MCF 10A (cell line): ENCODE measurements around the gene ST8SIA4. TPM values are rescaled to one million over a fixed set of nuclear protein-coding genes. Genes with fewer than 3 reads are reported as not detected.
A peak's percentile ranks its signal among the peaks of the same experiment; 100 is the strongest.

Experiments used
- BruUV-seq: library from RNA; stranded (reverse); fragments of 400-500 nt; replicated peaks from 2 replicates; lab custom pipeline; 2021; lab: Mats Ljungman, UMichigan
- CTCF ChIA-PET: fragments of 300-600 bp; sonication (Branson Sonifier 250); formaldehyde crosslinking; extraction: SDS; loops from one replicate; lab custom pipeline; 2021; ENCODE audit warnings: antibody characterized with exemption, inconsistent platforms; lab: Yijun Ruan, JAX
- POLR2A ChIA-PET: fragments of 300-600, 350-650 bp; sonication (Branson Sonifier 250); formaldehyde crosslinking; extraction: SDS; loops from one replicate; lab custom pipeline; 2020; ENCODE audit warnings: antibody characterized with exemption, inconsistent platforms; lab: Yijun Ruan, JAX
- DNase-seq: peaks from one replicate; pipeline ENCODE4 v3.0.0-alpha.2; 2018; ENCODE audit not compliant: unreplicated experiment
- H3K27ac Mint-ChIP-seq: one replicate; pipeline ENCODE4 v1.8.0; 2022; ENCODE audit warnings: mild to moderate bottlenecking, low read depth, mixed read lengths; ENCODE audit not compliant: unreplicated experiment
- H3K27me3 Mint-ChIP-seq: one replicate; pipeline ENCODE4 v1.8.0; 2022; ENCODE audit warnings: mixed read lengths; ENCODE audit not compliant: insufficient read depth, unreplicated experiment
- H3K36me3 Mint-ChIP-seq: one replicate; pipeline ENCODE4 v1.8.0; 2022; ENCODE audit warnings: mild to moderate bottlenecking, moderate library complexity, mixed read lengths; ENCODE audit not compliant: insufficient read depth, unreplicated experiment
- H3K4me1 Mint-ChIP-seq: one replicate; pipeline ENCODE4 v1.8.0; 2022; ENCODE audit warnings: mixed read lengths; ENCODE audit not compliant: insufficient read depth, unreplicated experiment
- H3K4me3 Mint-ChIP-seq: one replicate; pipeline ENCODE4 v1.8.0; 2022; ENCODE audit warnings: mild to moderate bottlenecking, moderate library complexity, mixed read lengths; ENCODE audit not compliant: unreplicated experiment
- H3K9me3 Mint-ChIP-seq: one replicate; pipeline ENCODE4 v1.8.0; 2022; ENCODE audit warnings: mixed read lengths; ENCODE audit not compliant: unreplicated experiment
- CTCF ChIP-seq: fragments of 200-600 bp; IDR thresholded peaks from one replicate; pipeline ENCODE4 v1.8.0; 2022; ENCODE audit warnings: antibody characterized with exemption, mild to moderate bottlenecking; ENCODE audit not compliant: unreplicated experiment
- intact Hi-C: fragments of 100-400 bp; cut with micrococcal nuclease; formaldehyde crosslinking; loops from 2 replicates; pipeline ENCODE4 v1.14.1; 2022
- total RNA-seq: library from RNA; stranded (reverse); gene quantifications from 2 replicates; pipeline ENCODE4 v1.2.3, GENCODE V29; 2022

ST8SIA4 gene
- total RNA-seq, 1 experiment from 2014 or later = 0.26 TPM

GRCh38 chr5:100899675-100900074, 3.4 kb downstream of the ST8SIA4 start:
- H3K27me3 Mint-ChIP-seq = no peaks in the 10 kb centered on the region
- no peak for TF ChIP-seq CTCF
- no peak for DNase-seq
- CTCF ChIA-PET = interaction anchor here (0.6 to 1.5 kb wide), 4 partner anchors 70 to 382 kb away, joined by 3 to 4 read pairs (median 3); no protein-coding TSS in a partner anchor
- BruUV-seq = no TSS peak
- no peak overlapping the region for H3K27ac Mint-ChIP-seq
- peak overlapping the region; percentile 61 for H3K4me3 Mint-ChIP-seq
- intact Hi-C loops = loop anchor here (2.0 to 10.0 kb wide), 3 partner anchors 57 to 277 kb away; no protein-coding TSS in a partner anchor
- POLR2A ChIA-PET = interaction anchor here (1.0 to 1.3 kb wide), 3 partner anchors 10 to 378 kb away, joined by 3 to 4 read pairs (median 3); no protein-coding TSS in a partner anchor
- peaks cover 16% of the 10 kb centered on the region for H3K4me1 Mint-ChIP-seq
- H3K9me3 Mint-ChIP-seq = peaks cover 7% of the 10 kb centered on the region
- H3K36me3 Mint-ChIP-seq = no peaks in the 10 kb centered on the region

GRCh38 chr5:100898504-100899346, 4.4 kb downstream of the ST8SIA4 start:
- intact Hi-C loops = no loop called here
- ChIA-PET CTCF (interaction anchor here (0.7 kb wide), 1 partner anchor 71 kb away, joined by 3 read pairs; no protein-coding TSS in a partner anchor), POLR2A (no interaction called here)
- Mint-ChIP-seq H3K9me3 (peaks cover 7% of the 10 kb centered on the region), H3K36me3 (no peaks in the 10 kb centered on the region), H3K27me3 (no peaks in the 10 kb centered on the region), H3K4me1 (peaks cover 16% of the 10 kb centered on the region), H3K4me3 (no peak overlapping the region), H3K27ac (no peak overlapping the region)
- DNase-seq = no peak
- no TSS peak for BruUV-seq
- TF ChIP-seq CTCF = no peak

GRCh38 chr5:100896054-100896453, 7.0 kb downstream of the ST8SIA4 start:
- no peak overlapping the region for H3K4me3 Mint-ChIP-seq
- POLR2A ChIA-PET = no interaction called here
- CTCF ChIA-PET = no interaction called here
- TF ChIP-seq CTCF = no peak
- H3K27ac Mint-ChIP-seq = no peak overlapping the region
- H3K4me1 Mint-ChIP-seq = peaks cover under 1% of the 10 kb centered on the region
- intact Hi-C loops = no loop called here
- no TSS peak for BruUV-seq
- peaks cover 7% of the 10 kb centered on the region for H3K9me3 Mint-ChIP-seq
- no peaks in the 10 kb centered on the region for H3K36me3 Mint-ChIP-seq
- no peaks in the 10 kb centered on the region for H3K27me3 Mint-ChIP-seq
- DNase-seq = no peak

- Mint-ChIP-seq H3K36me3 (no peaks in the 10 kb centered on the region), H3K9me3 (no peaks in the 10 kb centered on the region), H3K27me3 (no peaks in the 10 kb centered on the region), H3K4me1 (peaks cover 7% of the 10 kb centered on the region), H3K4me3 (peak overlapping the region; percentile 47), H3K27ac (peak overlapping the region; percentile 85)
- intact Hi-C loops = no loop called here
- no peak for TF ChIP-seq CTCF
- BruUV-seq = no TSS peak
- CTCF ChIA-PET = no interaction called here
- peak; percentile 37 for DNase-seq
- POLR2A ChIA-PET = interaction anchor here (1.0 to 1.9 kb wide), 2 partner anchors 9 to 12 kb away, joined by 4 to 7 read pairs; partner anchors contain the start of gene ST8SIA4
Observed at GRCh38 chr5:100890461-100891008, 12.5 kb downstream of the ST8SIA4 start.
